Measurements from ENCODE around the gene WASL.
"Not testable (repeated sequence)": the region's sequence is repeated elsewhere in the genome, so short reads cannot be mapped to it uniquely, and the experiment has no call there.

WASL gene

GRCh38 chr7:123748734-123749536 lies at the start of gene WASL:
WASL (minus strand) TSS chr7:123749003; CDS start chr7:123748734, 269 bp downstream.
- in situ Hi-C loops (cut with MboI; ENCODE audit: low pct_unique_long_range_greater_than_20kb, low sequenced_read_pairs), result no loop called here
- peak; percentile 93 for DNase-seq

DNA sequence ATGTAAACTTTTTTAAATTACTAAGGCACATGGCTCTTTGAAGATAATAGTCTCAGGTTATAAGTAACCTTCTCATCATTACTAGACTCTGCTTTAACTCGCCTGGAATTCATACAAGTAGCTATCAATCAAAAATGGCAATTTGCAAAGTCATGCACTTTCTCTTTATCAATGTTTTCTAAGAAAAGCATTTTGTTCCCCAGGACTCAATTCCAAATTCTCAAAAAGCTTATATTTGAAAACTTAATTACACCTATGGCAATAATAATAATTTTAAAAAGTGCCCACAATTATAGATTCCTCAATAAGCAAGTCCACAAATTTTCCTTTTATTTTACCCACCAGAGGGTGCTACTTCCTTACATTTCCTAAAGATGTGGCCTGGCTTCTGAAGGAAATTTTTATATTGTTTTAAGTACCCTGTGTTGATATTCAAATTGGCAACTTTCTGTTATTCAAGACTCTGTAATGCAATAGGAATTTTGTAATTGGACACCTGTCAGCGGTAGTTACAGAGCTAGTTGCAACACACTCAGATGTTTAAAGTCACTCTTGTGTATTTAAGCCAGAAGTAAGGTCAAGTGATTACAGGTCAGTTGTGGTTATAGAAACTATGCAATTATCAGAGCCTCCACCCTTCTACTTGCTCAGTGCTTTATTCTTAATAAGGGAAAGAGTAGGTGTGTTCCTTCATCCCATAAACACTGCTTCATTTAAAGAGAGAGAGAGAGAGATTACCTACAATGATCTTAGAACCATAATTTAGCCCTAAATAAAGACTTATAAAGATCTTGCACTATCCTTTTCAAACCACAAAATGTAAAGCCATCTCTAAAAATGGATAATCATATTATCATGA lies 49.1 kb upstream of the WASL start:
- in situ Hi-C loops (cut with MboI; ENCODE audit: low pct_unique_long_range_greater_than_20kb, low sequenced_read_pairs), result no loop called here
- peak; percentile 53 for DNase-seq

- in situ Hi-C loops (cut with MboI; ENCODE audit: low pct_unique_long_range_greater_than_20kb, low sequenced_read_pairs), result no loop called here
Observed at GRCh38 chr7:123796568-123796967, 47.8 kb upstream of the WASL start.

DNA sequence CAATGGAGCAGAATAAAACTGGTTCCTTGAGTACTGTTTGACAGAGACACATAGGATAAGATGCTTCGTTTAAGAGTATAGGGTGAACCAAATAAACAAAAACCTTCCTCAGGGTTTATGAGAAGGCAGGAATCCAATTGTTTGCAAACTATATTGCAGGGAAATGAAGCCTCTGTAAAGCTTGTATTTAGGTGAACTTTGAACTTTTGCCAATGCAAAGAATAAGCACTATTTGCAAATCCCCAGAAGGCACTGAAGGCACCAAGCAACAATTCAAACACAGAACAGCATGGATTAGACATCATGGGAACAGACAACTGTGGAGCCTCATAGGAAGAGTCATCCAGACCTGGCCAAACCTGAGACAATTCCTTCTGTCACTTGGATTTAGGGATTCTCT lies 47.1 kb upstream of the WASL start:
- DNase-seq, result no peak
- in situ Hi-C loops (cut with MboI; ENCODE audit: low pct_unique_long_range_greater_than_20kb, low sequenced_read_pairs), result no loop called here

More at GRCh38 chr7:123796568-123796967, 47.8 kb upstream of the WASL start:
- DNase-seq, result no peak

- in situ Hi-C loops (cut with MboI; ENCODE audit: low pct_unique_long_range_greater_than_20kb, low sequenced_read_pairs); DNase-seq: not testable (repeated sequence)
Observed at GRCh38 chr7:123795116-123795515, 46.3 kb upstream of the WASL start.

GRCh38 chr7:123792547-123792946 lies 43.7 kb upstream of the WASL start:
- no peak for DNase-seq
- in situ Hi-C loops (cut with MboI; ENCODE audit: low pct_unique_long_range_greater_than_20kb, low sequenced_read_pairs), result no loop called here

DNA sequence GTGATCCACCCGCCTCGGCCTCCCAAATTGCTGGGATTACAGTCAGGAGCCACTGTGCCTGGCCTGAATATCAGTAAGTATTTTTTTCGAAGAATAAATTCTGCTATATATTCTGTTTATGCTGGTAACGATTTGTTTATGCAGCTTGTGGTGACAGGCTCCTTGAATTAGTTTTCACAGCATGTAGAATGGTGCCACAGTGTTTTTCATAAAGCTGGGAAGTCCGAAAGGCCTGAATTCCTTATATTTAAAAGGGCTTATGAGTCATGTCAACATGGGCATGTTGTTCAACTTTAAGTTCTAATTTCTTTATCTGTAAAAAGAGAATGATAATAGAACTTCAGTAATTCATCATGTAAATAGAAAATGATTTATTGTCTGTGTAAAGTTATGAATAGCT lies 42.2 kb upstream of the WASL start:
- DNase-seq, result no peak
- in situ Hi-C loops (cut with MboI; ENCODE audit: low pct_unique_long_range_greater_than_20kb, low sequenced_read_pairs), result no loop called here

DNA sequence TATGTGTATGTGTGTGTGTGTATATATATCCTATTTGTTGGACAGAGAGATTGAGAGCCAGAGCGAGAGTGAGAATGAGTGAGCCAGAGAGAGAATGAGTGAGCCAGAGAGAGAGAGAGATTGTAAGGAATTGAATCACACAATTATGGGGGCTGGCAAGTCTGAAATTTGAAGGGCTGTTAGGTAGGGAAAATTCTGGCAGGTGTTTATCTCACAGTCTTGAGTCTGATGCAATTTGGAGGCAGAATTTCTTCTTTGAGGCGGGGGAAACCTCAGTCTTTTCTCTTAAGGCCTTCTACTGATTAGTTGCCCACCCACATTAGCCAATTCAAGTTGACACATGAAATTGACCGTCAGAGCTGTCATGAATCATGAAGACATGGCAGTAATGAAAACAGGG lies 41.0 kb upstream of the WASL start:
- no peak for DNase-seq
- in situ Hi-C loops (cut with MboI; ENCODE audit: low pct_unique_long_range_greater_than_20kb, low sequenced_read_pairs), result no loop called here

GRCh38 chr7:123789206-123789784 lies 40.5 kb upstream of the WASL start:
- no peak for DNase-seq
- in situ Hi-C loops (cut with MboI; ENCODE audit: low pct_unique_long_range_greater_than_20kb, low sequenced_read_pairs), result no loop called here

- in situ Hi-C loops (cut with MboI; ENCODE audit: low pct_unique_long_range_greater_than_20kb, low sequenced_read_pairs), result no loop called here
- DNase-seq, result no peak
Observed at GRCh38 chr7:123788584-123788983, 39.8 kb upstream of the WASL start.

GRCh38 chr7:123787220-123788007 lies 38.6 kb upstream of the WASL start:
- in situ Hi-C loops (cut with MboI; ENCODE audit: low pct_unique_long_range_greater_than_20kb, low sequenced_read_pairs), result no loop called here
- DNase-seq, result no peak

GRCh38 chr7:123784263-123784662 lies 35.5 kb upstream of the WASL start:
- in situ Hi-C loops (cut with MboI; ENCODE audit: low pct_unique_long_range_greater_than_20kb, low sequenced_read_pairs), result no loop called here
- DNase-seq, result no peak

DNA sequence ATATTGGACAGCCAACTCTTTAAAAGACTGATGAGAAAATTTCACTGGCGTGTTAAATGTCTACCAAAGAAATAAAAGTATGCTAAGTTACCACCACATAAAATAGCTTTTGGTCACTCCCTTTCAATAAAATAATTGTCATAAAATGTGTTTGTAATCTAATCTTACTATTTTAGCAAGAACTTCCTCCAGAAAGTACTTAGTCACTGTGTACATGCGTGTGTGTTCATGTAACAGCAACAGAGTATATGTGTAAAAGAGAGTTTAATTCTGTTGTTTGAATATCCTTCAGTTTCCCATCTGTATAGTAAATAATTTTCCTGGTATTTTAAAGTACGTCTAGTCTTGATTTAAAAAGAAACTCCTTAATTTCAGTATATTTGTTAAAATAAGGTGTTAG lies 35.0 kb upstream of the WASL start:
- in situ Hi-C loops (cut with MboI; ENCODE audit: low pct_unique_long_range_greater_than_20kb, low sequenced_read_pairs), result no loop called here

GRCh38 chr7:123782071-123782798 lies 33.4 kb upstream of the WASL start:
- DNase-seq, result no peak
- in situ Hi-C loops (cut with MboI; ENCODE audit: low pct_unique_long_range_greater_than_20kb, low sequenced_read_pairs), result no loop called here

More for the DNA sequence above, 35.0 kb upstream of the WASL start:
- no peak for DNase-seq

DNA sequence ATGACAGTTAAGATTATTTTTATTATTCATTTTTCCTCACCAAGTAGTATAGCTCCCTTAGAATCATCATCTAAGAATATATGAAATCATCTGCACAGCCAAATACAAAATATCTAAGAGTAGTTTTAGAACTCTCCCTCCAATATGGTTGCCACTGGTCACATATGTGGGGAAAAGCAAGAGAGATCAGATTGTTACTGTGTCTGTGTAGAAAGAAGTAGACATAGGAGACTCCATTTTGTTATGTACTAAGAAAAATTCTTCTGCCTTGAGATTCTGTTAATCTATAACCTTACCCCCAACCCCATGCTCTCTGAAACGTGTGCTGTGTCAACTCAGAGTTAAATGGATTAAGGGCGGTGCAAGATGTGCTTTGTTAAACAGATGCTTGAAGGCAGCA lies 31.7 kb upstream of the WASL start:
- in situ Hi-C loops (cut with MboI; ENCODE audit: low pct_unique_long_range_greater_than_20kb, low sequenced_read_pairs); DNase-seq: not testable (repeated sequence)

DNA sequence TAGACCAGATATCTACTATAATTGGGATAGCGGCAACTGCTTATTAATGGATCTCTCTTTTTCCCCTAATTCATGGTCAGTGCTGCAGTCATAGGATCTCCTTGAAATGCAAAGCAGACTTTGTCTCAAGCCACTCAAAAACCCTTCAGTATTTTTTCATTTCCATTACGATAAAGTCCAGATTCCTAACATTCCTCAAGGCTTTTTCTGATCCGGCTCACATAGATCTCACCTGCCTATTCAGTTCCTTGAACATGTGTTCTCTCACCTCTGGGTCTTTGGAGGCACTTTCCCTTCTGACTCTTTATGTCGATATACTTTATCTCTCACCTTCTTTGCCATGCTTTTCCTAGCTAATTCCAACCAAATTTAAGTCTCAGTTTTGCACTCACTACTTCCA lies 25.7 kb upstream of the WASL start:
- in situ Hi-C loops (cut with MboI; ENCODE audit: low pct_unique_long_range_greater_than_20kb, low sequenced_read_pairs), result no loop called here
- DNase-seq, result no peak

GRCh38 chr7:123773481-123773880 lies 24.7 kb upstream of the WASL start:
- no peak for DNase-seq
- in situ Hi-C loops (cut with MboI; ENCODE audit: low pct_unique_long_range_greater_than_20kb, low sequenced_read_pairs), result no loop called here

DNA sequence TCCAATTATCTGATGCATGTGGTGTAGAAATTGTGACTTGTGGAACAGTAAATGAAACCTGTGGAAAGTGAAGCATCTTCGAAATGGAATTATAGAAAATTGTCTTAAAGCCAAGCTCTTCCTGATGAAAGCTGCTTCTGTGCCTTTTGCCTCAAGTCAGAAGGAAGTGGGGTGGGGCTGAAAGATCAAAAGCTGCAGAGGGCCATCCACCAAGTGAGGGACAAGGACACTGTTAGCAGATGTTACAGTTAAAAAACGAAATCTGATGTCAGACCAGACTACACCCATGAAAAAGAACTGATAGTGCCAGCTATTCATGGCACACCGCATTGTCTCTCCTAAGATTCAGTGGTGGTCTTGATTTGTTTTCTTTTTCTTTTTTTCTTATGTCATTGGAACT lies 23.8 kb upstream of the WASL start:
- no peak for DNase-seq
- in situ Hi-C loops (cut with MboI; ENCODE audit: low pct_unique_long_range_greater_than_20kb, low sequenced_read_pairs), result no loop called here

- no peak for DNase-seq
- in situ Hi-C loops (cut with MboI; ENCODE audit: low pct_unique_long_range_greater_than_20kb, low sequenced_read_pairs), result no loop called here
Observed at GRCh38 chr7:123771846-123772245, 23.0 kb upstream of the WASL start.

Data from KBM-7 (cell line).